ENCODE data around the gene TSPY1. TPM values are rescaled to one million over a fixed set of nuclear protein-coding genes. Genes with fewer than 3 reads are reported as not detected.
"Not testable (repeated sequence)": the region's sequence is repeated elsewhere in the genome, so short reads cannot be mapped to it uniquely, and the experiment has no call there.

TSPY1 gene
- total RNA-seq (2022) (not detected in 2 replicates), Bru-seq, nascent RNA (not detected), BruChase-seq, experiment 1, labeled RNA remaining after a 2-hour chase (not detected), BruChase-seq, experiment 2, labeled RNA remaining after a 6-hour chase (not detected)
- long read RNA-seq, result 0 reads

GRCh38 chrY:9466655-9467054 lies at the start of gene TSPY1:
TSS of gene TSPY1 (plus strand) at chrY:9466955. CDS start at chrY:9467001, 46 bp downstream.
- DNase-seq; H3K27me3 ChIP-seq (replicated peaks; ENCODE audit: control insufficient read depth, insufficient read depth, low read length); H3K27ac Mint-ChIP-seq (ENCODE audit: unreplicated experiment); H3K36me3 ChIP-seq (ENCODE audit: control insufficient read depth, insufficient read depth, low read length); CTCF ChIA-PET; POLR2A ChIA-PET; H3K9me3 ChIP-seq; H3K4me3 Mint-ChIP-seq (ENCODE audit: unreplicated experiment); H3K4me1 Mint-ChIP-seq (ENCODE audit: low read depth, unreplicated experiment); intact Hi-C loops (cut with micrococcal nuclease; ENCODE audit: unreplicated experiment); H3K4me1 ChIP-seq; H3K27me3 Mint-ChIP-seq (ENCODE audit: insufficient read depth, unreplicated experiment); H3K4me3 ChIP-seq (ENCODE audit: low read depth, low read length); H3K9me3 Mint-ChIP-seq (ENCODE audit: unreplicated experiment); BruUV-seq (replicated peaks); H3K36me3 Mint-ChIP-seq (ENCODE audit: insufficient read depth, unreplicated experiment): not testable (repeated sequence)

GRCh38 chrY:9486967-9487366 lies 20.2 kb downstream of the TSPY1 start, which contains the start of gene TSPY9:
TSS of gene TSPY9 (plus strand) at chrY:9487267. CDS start at chrY:9487313, 46 bp downstream.
- DNase-seq; H3K36me3 ChIP-seq (ENCODE audit: control insufficient read depth, insufficient read depth, low read length); H3K4me1 Mint-ChIP-seq (ENCODE audit: low read depth, unreplicated experiment); H3K4me3 Mint-ChIP-seq (ENCODE audit: unreplicated experiment); H3K36me3 Mint-ChIP-seq (ENCODE audit: insufficient read depth, unreplicated experiment); H3K27me3 Mint-ChIP-seq (ENCODE audit: insufficient read depth, unreplicated experiment); intact Hi-C loops (cut with micrococcal nuclease; ENCODE audit: unreplicated experiment); POLR2A ChIA-PET; H3K9me3 Mint-ChIP-seq (ENCODE audit: unreplicated experiment); H3K4me3 ChIP-seq (ENCODE audit: low read depth, low read length); CTCF ChIA-PET; H3K27ac Mint-ChIP-seq (ENCODE audit: unreplicated experiment); H3K4me1 ChIP-seq; H3K9me3 ChIP-seq; BruUV-seq (replicated peaks); H3K27me3 ChIP-seq (replicated peaks; ENCODE audit: control insufficient read depth, insufficient read depth, low read length): not testable (repeated sequence)

GRCh38 chrY:9504396-9504795 lies 37.6 kb downstream of the TSPY1 start:
- H3K27me3 ChIP-seq (replicated peaks; ENCODE audit: control insufficient read depth, insufficient read depth, low read length); H3K36me3 Mint-ChIP-seq (ENCODE audit: insufficient read depth, unreplicated experiment); H3K4me3 Mint-ChIP-seq (ENCODE audit: unreplicated experiment); H3K4me1 Mint-ChIP-seq (ENCODE audit: low read depth, unreplicated experiment); H3K4me1 ChIP-seq; H3K9me3 Mint-ChIP-seq (ENCODE audit: unreplicated experiment); POLR2A ChIA-PET; H3K36me3 ChIP-seq (ENCODE audit: control insufficient read depth, insufficient read depth, low read length); H3K27me3 Mint-ChIP-seq (ENCODE audit: insufficient read depth, unreplicated experiment); CTCF ChIA-PET; H3K27ac Mint-ChIP-seq (ENCODE audit: unreplicated experiment); DNase-seq; H3K9me3 ChIP-seq; H3K4me3 ChIP-seq (ENCODE audit: low read depth, low read length); intact Hi-C loops (cut with micrococcal nuclease; ENCODE audit: unreplicated experiment); BruUV-seq (replicated peaks): not testable (repeated sequence)

- POLR2A ChIA-PET, result not testable (repeated sequence)
These were observed 49.5 kb downstream of the TSPY1 start for GRCh38 chrY:9516287-9516686.

More at GRCh38 chrY:9516287-9516686, 49.5 kb downstream of the TSPY1 start:
- H3K4me1 ChIP-seq; H3K36me3 Mint-ChIP-seq (ENCODE audit: insufficient read depth, unreplicated experiment); H3K36me3 ChIP-seq (ENCODE audit: control insufficient read depth, insufficient read depth, low read length); H3K4me1 Mint-ChIP-seq (ENCODE audit: low read depth, unreplicated experiment); H3K4me3 ChIP-seq (ENCODE audit: low read depth, low read length); H3K27ac Mint-ChIP-seq (ENCODE audit: unreplicated experiment); intact Hi-C loops (cut with micrococcal nuclease; ENCODE audit: unreplicated experiment); CTCF ChIA-PET; H3K27me3 Mint-ChIP-seq (ENCODE audit: insufficient read depth, unreplicated experiment); BruUV-seq (replicated peaks); H3K9me3 Mint-ChIP-seq (ENCODE audit: unreplicated experiment); H3K4me3 Mint-ChIP-seq (ENCODE audit: unreplicated experiment); DNase-seq; H3K9me3 ChIP-seq; H3K27me3 ChIP-seq (replicated peaks; ENCODE audit: control insufficient read depth, insufficient read depth, low read length): not testable (repeated sequence)

Other genes with a start within 250 kb of the TSPY1 start
- not detected in 2 replicates for gene TSPY4, start 129.5 kb upstream of the TSPY1 start, total RNA-seq (2022)
- gene TSPY8, start 109.2 kb upstream of the TSPY1 start, total RNA-seq (2022), result not detected in 2 replicates
- gene TSPY3, start 68.5 kb upstream of the TSPY1 start, total RNA-seq (2022), result not detected in 2 replicates
- not detected in 2 replicates for gene TSPY9, start 20.3 kb downstream of the TSPY1 start, total RNA-seq (2022)
- gene TSPY10, start 60.9 kb downstream of the TSPY1 start, total RNA-seq (2022), result not detected in 2 replicates

Data from Caco-2 (cell line).